Naive thymus-derived CD4-positive, alpha-beta T cell (primary cell): Measurements from ENCODE around the gene BIRC2. TPM values are rescaled to one million over a fixed set of nuclear protein-coding genes. Genes with fewer than 3 reads are reported as not detected.

Experiments
- ATAC-seq: fragments of 150-1000 bp; cut with Tn5 transposase; 2 replicates; pipeline ENCODE4 v1.10.0; 2021; ENCODE audit warnings: mild to moderate bottlenecking, moderate library complexity
- CTCF ChIA-PET: fragments of 350-600 bp; sonication (Branson Sonifier 250); formaldehyde crosslinking; loops from one replicate; lab custom pipeline; 2021; ENCODE audit warnings: antibody characterized with exemption; lab: Charles Lee
- POLR2A ChIA-PET: fragments of 350-600 bp; sonication (Branson Sonifier 250); formaldehyde crosslinking; loops from one replicate; lab custom pipeline; 2021; ENCODE audit warnings: antibody characterized with exemption, inconsistent platforms; lab: Charles Lee
- DNase-seq, 9 donors: peaks; one replicate each; pipeline versions ENCODE4 v3.0.0 to v3.0.0-alpha.2; 2020 to 2022; ENCODE audit warnings: mixed read lengths in 1 of 9
- H3K27ac ChIP-seq: one replicate; pipeline ENCODE4 v1.7.0; 2013; ENCODE audit warnings: mild to moderate bottlenecking, low read depth, low read length, moderate library complexity
- H3K27me3 ChIP-seq, 2 donors: one replicate each; pipeline ENCODE4 v1.7.0; 2013; ENCODE audit warnings: low read length in 2 of 2, mild to moderate bottlenecking in 2 of 2, moderate library complexity in 2 of 2; ENCODE audit not compliant: control insufficient read depth in 2 of 2, insufficient read depth in 2 of 2
- H3K36me3 ChIP-seq, 3 experiments: 1 replicate in 2 of 3; 2 replicates in 1 of 3; pipeline ENCODE4 v1.7.0; 2013; ENCODE audit warnings: low read length in 3 of 3, mild to moderate bottlenecking in 3 of 3, moderate library complexity in 1 of 3; ENCODE audit not compliant: insufficient read depth in 3 of 3, control insufficient read depth in 2 of 3
- H3K4me1 ChIP-seq, 2 donors: one replicate each; pipeline ENCODE4 v1.7.0; 2013; ENCODE audit warnings: low read length in 2 of 2, mild to moderate bottlenecking in 2 of 2, moderate library complexity in 1 of 2; ENCODE audit not compliant: control insufficient read depth in 2 of 2, insufficient read depth in 2 of 2
- H3K4me3 ChIP-seq: 2 replicates; pipeline ENCODE4 v1.7.0; 2013; ENCODE audit warnings: mild to moderate bottlenecking, low read length
- H3K9me3 ChIP-seq, 3 experiments: 1 replicate in 2 of 3; 2 replicates in 1 of 3; pipeline ENCODE4 v1.7.0; 2013; ENCODE audit warnings: low read length in 3 of 3; ENCODE audit not compliant: control insufficient read depth in 2 of 3
- H3K27ac Mint-ChIP-seq, 9 donors: one replicate each; pipeline ENCODE4 v1.8.0; 2020 to 2022; ENCODE audit warnings: mixed read lengths in 9 of 9, mild to moderate bottlenecking in 8 of 9, moderate library complexity in 5 of 9, inconsistent platforms in 2 of 9
- H3K27me3 Mint-ChIP-seq, 5 donors: one replicate each; pipeline ENCODE4 v1.8.0; 2021 to 2022; ENCODE audit warnings: mixed read lengths in 5 of 5, mild to moderate bottlenecking in 1 of 5
- H3K36me3 Mint-ChIP-seq, 5 donors: one replicate each; pipeline ENCODE4 v1.8.0; 2020 to 2022; ENCODE audit warnings: mixed read lengths in 5 of 5, mild to moderate bottlenecking in 3 of 5, inconsistent platforms in 1 of 5
- H3K4me1 Mint-ChIP-seq, 7 donors: one replicate each; pipeline ENCODE4 v1.8.0; 2020 to 2022; ENCODE audit warnings: mixed read lengths in 7 of 7, mild to moderate bottlenecking in 3 of 7, inconsistent platforms in 1 of 7
- H3K4me3 Mint-ChIP-seq, 10 donors: one replicate each; pipeline ENCODE4 v1.8.0; 2020 to 2022; ENCODE audit warnings: mild to moderate bottlenecking in 10 of 10, mixed read lengths in 10 of 10, moderate library complexity in 6 of 10, inconsistent platforms in 2 of 10
- H3K9me3 Mint-ChIP-seq, 11 donors: one replicate each; pipeline ENCODE4 v1.8.0; 2020 to 2022; ENCODE audit warnings: mixed read lengths in 11 of 11, mild to moderate bottlenecking in 4 of 11, inconsistent platforms in 1 of 11, moderate library complexity in 1 of 11
- intact Hi-C, 2 donors: fragments of 100-400 bp; cut with micrococcal nuclease; formaldehyde crosslinking; loops; one replicate each; pipeline ENCODE4 v1.15.1; 2023
- polyA plus RNA-seq, 2 donors: library from polyadenylated mRNA; unstranded; fragments of 300-500 nt; fragmentation: Illumina TruSeq; gene quantifications; one replicate each; pipeline ENCODE4 v1.2.3, GENCODE V29; 2021
- total RNA-seq, 6 experiments: library from RNA in 5 of 6; stranded (reverse) in 5 of 6; gene quantifications; 1 replicate in 5 of 6; 2 replicates in 1 of 6; pipeline ENCODE4 v1.2.3 and lab custom pipeline; 2021 to 2026

Gene BIRC2
- total and polyA plus RNA-seq, 7 experiments from 2014 or later = 35.2 to 103 (median 61.5) TPM

- peaks cover 0 to 5% of the 10 kb centered on the region in 2 donors for H3K4me1 ChIP-seq
- POLR2A ChIA-PET = interaction anchor here (0.6 kb wide), 2 partner anchors 9 to 39 kb away, joined by 3 read pairs; no protein-coding TSS in a partner anchor
- intact Hi-C loops = loop anchor here in 1 of 2 donors (1.0 kb wide), 1 partner anchor 8 kb away; no protein-coding TSS in a partner anchor
- no peak overlapping the region for H3K4me3 Mint-ChIP-seq
- CTCF ChIA-PET = no interaction called here
- DNase-seq = no peak
- no peaks in the 10 kb centered on the region for H3K9me3 ChIP-seq
- no peak overlapping the region for H3K27ac ChIP-seq
- H3K9me3 Mint-ChIP-seq = no peaks in the 10 kb centered on the region
- ATAC-seq = no peak
- peaks cover 12 to 47% (median 14%) of the 10 kb centered on the region in 3 experiments for H3K36me3 ChIP-seq
- H3K36me3 Mint-ChIP-seq = peaks cover 18 to 49% (median 30%) of the 10 kb centered on the region in 5 donors
- no peaks in the 10 kb centered on the region for H3K27me3 ChIP-seq
- H3K4me3 ChIP-seq = no peak overlapping the region
- peak overlapping the region in 2 of 9 donors; percentile 2 to 3 for H3K27ac Mint-ChIP-seq
- no peaks in the 10 kb centered on the region for H3K27me3 Mint-ChIP-seq
- peaks cover 8 to 31% (median 20%) of the 10 kb centered on the region in 7 donors for H3K4me1 Mint-ChIP-seq
These were observed 30.9 kb downstream of the BIRC2 start for GRCh38 chr11:102377891-102378290.

GRCh38 chr11:102378818-102379217 lies 31.8 kb downstream of the BIRC2 start:
- H3K27ac ChIP-seq = no peak overlapping the region
- peaks cover 0 to 5% of the 10 kb centered on the region in 2 donors for H3K4me1 ChIP-seq
- no peak overlapping the region for H3K4me3 Mint-ChIP-seq
- DNase-seq (no peak), ATAC-seq (no peak)
- H3K9me3 Mint-ChIP-seq = no peaks in the 10 kb centered on the region
- H3K9me3 ChIP-seq = no peaks in the 10 kb centered on the region
- ChIA-PET POLR2A (interaction anchor here (0.6 to 1.2 kb wide), 2 partner anchors 15 to 29 kb away, joined by 3 to 4 read pairs; no protein-coding TSS in a partner anchor), CTCF (no interaction called here)
- no peaks in the 10 kb centered on the region for H3K27me3 ChIP-seq
- H3K27me3 Mint-ChIP-seq = no peaks in the 10 kb centered on the region
- peaks cover 18 to 56% (median 38%) of the 10 kb centered on the region in 5 donors for H3K36me3 Mint-ChIP-seq
- H3K27ac Mint-ChIP-seq = peak overlapping the region in 4 of 9 donors; percentile 2 to 52 (median 25)
- intact Hi-C loops = loop anchor here in 1 of 2 donors (1.0 kb wide), 1 partner anchor 7 kb away; no protein-coding TSS in a partner anchor
- peaks cover 12 to 47% (median 14%) of the 10 kb centered on the region in 3 experiments for H3K36me3 ChIP-seq
- H3K4me1 Mint-ChIP-seq = peaks cover 8 to 34% (median 26%) of the 10 kb centered on the region in 7 donors
- H3K4me3 ChIP-seq = no peak overlapping the region

GRCh38 chr11:102382384-102382783 lies 35.4 kb downstream of the BIRC2 start:
- H3K36me3 Mint-ChIP-seq = peaks cover 12 to 62% (median 43%) of the 10 kb centered on the region in 5 donors
- ChIA-PET POLR2A (interaction anchor here (0.8 to 1.2 kb wide), 4 partner anchors 8 to 21 kb away, joined by 3 to 8 read pairs (median 4); no protein-coding TSS in a partner anchor), CTCF (interaction anchor here (1.2 to 1.6 kb wide), 2 partner anchors 8 to 31 kb away, joined by 3 to 4 read pairs; no protein-coding TSS in a partner anchor)

GRCh38 chr11:102383839-102384238 lies 36.8 kb downstream of the BIRC2 start:
- Mint-ChIP-seq H3K4me3 (no peak overlapping the region), H3K9me3 (peaks cover 0 to 4% (median 0%) of the 10 kb centered on the region in 11 donors), H3K36me3 (peaks cover 14 to 62% (median 48%) of the 10 kb centered on the region in 5 donors), H3K27me3 (no peaks in the 10 kb centered on the region), H3K4me1 (peaks cover 9 to 44% (median 31%) of the 10 kb centered on the region in 7 donors), H3K27ac (peak overlapping the region in 5 of 9 donors; percentile 2 to 82 (median 6))
- intact Hi-C loops = no loop called here
- peaks cover 3 to 41% (median 10%) of the 10 kb centered on the region in 3 experiments for H3K36me3 ChIP-seq
- no peak for ATAC-seq
- no peak overlapping the region for H3K4me3 ChIP-seq
- peaks cover 0 to 11% of the 10 kb centered on the region in 2 donors for H3K4me1 ChIP-seq
- no peaks in the 10 kb centered on the region for H3K27me3 ChIP-seq
- ChIA-PET CTCF (interaction anchor here (0.6 to 1.5 kb wide), 2 partner anchors 16 to 25 kb away, joined by 3 to 4 read pairs; no protein-coding TSS in a partner anchor), POLR2A (no interaction called here)
- no peak for DNase-seq
- H3K9me3 ChIP-seq = no peaks in the 10 kb centered on the region
- no peak overlapping the region for H3K27ac ChIP-seq

More at GRCh38 chr11:102382384-102382783, 35.4 kb downstream of the BIRC2 start:
- H3K9me3 ChIP-seq = no peaks in the 10 kb centered on the region
- no peaks in the 10 kb centered on the region for H3K27me3 ChIP-seq
- peaks cover 0 to 11% of the 10 kb centered on the region in 2 donors for H3K4me1 ChIP-seq
- ATAC-seq (no peak), DNase-seq (no peak)
- Mint-ChIP-seq H3K9me3 (no peaks in the 10 kb centered on the region), H3K27me3 (no peaks in the 10 kb centered on the region), H3K4me1 (peaks cover 9 to 40% (median 31%) of the 10 kb centered on the region in 7 donors), H3K27ac (peak overlapping the region in 1 of 9 donors; percentile 2), H3K4me3 (no peak overlapping the region)
- H3K27ac ChIP-seq = no peak overlapping the region
- H3K36me3 ChIP-seq = peaks cover 11 to 47% (median 14%) of the 10 kb centered on the region in 3 experiments
- H3K4me3 ChIP-seq = no peak overlapping the region
- intact Hi-C loops = no loop called here

GRCh38 chr11:102384419-102385079 lies 37.5 kb downstream of the BIRC2 start:
- H3K4me3 ChIP-seq = no peak overlapping the region
- H3K9me3 ChIP-seq = no peaks in the 10 kb centered on the region
- Mint-ChIP-seq H3K9me3 (peaks cover 0 to 4% (median 0%) of the 10 kb centered on the region in 11 donors), H3K4me1 (peaks cover 11 to 51% (median 38%) of the 10 kb centered on the region in 7 donors), H3K27me3 (no peaks in the 10 kb centered on the region), H3K27ac (peak overlapping the region in 4 of 9 donors; percentile 32 to 79 (median 65)), H3K4me3 (no peak overlapping the region), H3K36me3 (peaks cover 12 to 62% (median 52%) of the 10 kb centered on the region in 5 donors)
- DNase-seq = no peak
- no peaks in the 10 kb centered on the region for H3K27me3 ChIP-seq
- no peak overlapping the region for H3K27ac ChIP-seq
- peaks cover 0 to 42% (median 8%) of the 10 kb centered on the region in 3 experiments for H3K36me3 ChIP-seq
- peaks cover 0 to 11% of the 10 kb centered on the region in 2 donors for H3K4me1 ChIP-seq
- CTCF ChIA-PET = interaction anchor here (0.6 to 1.5 kb wide), 2 partner anchors 15 to 25 kb away, joined by 3 to 4 read pairs; no protein-coding TSS in a partner anchor
- POLR2A ChIA-PET = interaction anchor here (0.7 to 1.3 kb wide), 2 partner anchors 33 to 93 kb away, joined by 3 read pairs; no protein-coding TSS in a partner anchor
- no peak for ATAC-seq
- intact Hi-C loops = no loop called here
